Heart left ventricle (tissue), 13 donors: ENCODE results near the gene TAF1B.

ENCODE experiments used
- POLR2A ChIP-seq, 2 donors: fragments of 450-650 bp; IDR thresholded peaks; one replicate each; pipeline ENCODE4 v1.6.1; 2017; ENCODE audit warnings: antibody characterized with exemption in 2 of 2, mild to moderate bottlenecking in 2 of 2, moderate library complexity in 2 of 2
- TF ChIP-seq, protein P1 (sequence below), 12 donors: fragments of 200-600 bp; sonication (generic) in 4 of 12; IDR thresholded peaks; one replicate each; pipeline versions ENCODE4 v1.5.0 to v1.8.0; 2018 to 2022; ENCODE audit warnings: antibody characterized with exemption in 12 of 12, mild to moderate bottlenecking in 5 of 12
- donor health status: ischemic (EF 13 %, LVEDD 7.1; RV severe dilation, severe dysfunction).
- donor health status: DM: no; HTN: yes; CAD: no.
- donor health status: DM: no; HTN: no; CAD: no.
- donor health status: ischemic (EF 25% LVEDD 6.9; RV normal size, moderate dysfunction).
- donor health status: ischemic (EF 25% LVEDD 5.7; RV mildly dilated, moderate dysfunction).
- donor health status: ischemic (EF 35%, LVEDD 5.7; RV mildly dilated, moderate dysfunction).
- donor health status: nonischemic (EF 11% LVEDD 7.7; RV severe dilation, severe dysfunction).
- donor health status: DM: yes; HTN: yes; CAD: no.
- donor health status: PGD.
- donor health status: ischemic (EF 29% LVEDD 5.4; RV normal size, mild dysfunction).
- donor health status: nonischemic (EF 23%, LVEDD 6.1; RV moderate dilation, normal function).

GRCh38 chr2:9941196-9941995, 98.1 kb downstream of the TAF1B start:
- TF ChIP-seq, protein P1, sequence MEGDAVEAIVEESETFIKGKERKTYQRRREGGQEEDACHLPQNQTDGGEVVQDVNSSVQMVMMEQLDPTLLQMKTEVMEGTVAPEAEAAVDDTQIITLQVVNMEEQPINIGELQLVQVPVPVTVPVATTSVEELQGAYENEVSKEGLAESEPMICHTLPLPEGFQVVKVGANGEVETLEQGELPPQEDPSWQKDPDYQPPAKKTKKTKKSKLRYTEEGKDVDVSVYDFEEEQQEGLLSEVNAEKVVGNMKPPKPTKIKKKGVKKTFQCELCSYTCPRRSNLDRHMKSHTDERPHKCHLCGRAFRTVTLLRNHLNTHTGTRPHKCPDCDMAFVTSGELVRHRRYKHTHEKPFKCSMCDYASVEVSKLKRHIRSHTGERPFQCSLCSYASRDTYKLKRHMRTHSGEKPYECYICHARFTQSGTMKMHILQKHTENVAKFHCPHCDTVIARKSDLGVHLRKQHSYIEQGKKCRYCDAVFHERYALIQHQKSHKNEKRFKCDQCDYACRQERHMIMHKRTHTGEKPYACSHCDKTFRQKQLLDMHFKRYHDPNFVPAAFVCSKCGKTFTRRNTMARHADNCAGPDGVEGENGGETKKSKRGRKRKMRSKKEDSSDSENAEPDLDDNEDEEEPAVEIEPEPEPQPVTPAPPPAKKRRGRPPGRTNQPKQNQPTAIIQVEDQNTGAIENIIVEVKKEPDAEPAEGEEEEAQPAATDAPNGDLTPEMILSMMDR (IDR thresholded peaks at IDR 0.05) = no peak
- no peak for TF ChIP-seq POLR2A (IDR thresholded peaks at IDR 0.05)
